Lung microvascular endothelial cell (primary cell): Measurements from ENCODE around the gene IRF8. TPM values are rescaled to one million over a fixed set of nuclear protein-coding genes. Genes with fewer than 3 reads are reported as not detected.
"Not testable (repeated sequence)": the region's sequence is repeated elsewhere in the genome, so short reads cannot be mapped to it uniquely, and the experiment has no call there.

Experiments used
- DNase-seq, 2 donors: peaks; one replicate each; pipeline versions ENCODE4 v3.0.0 to v3.0.0-alpha.2; 2010; ENCODE audit warnings: low read depth in 2 of 2
- total RNA-seq: library from RNA; depleted of rRNA; stranded (reverse); fragments of >200 nt; gene quantifications from 2 replicates; pipeline ENCODE4 v1.2.1, GENCODE V29; 2014

The IRF8 gene
- total RNA-seq, 1 donor from 2014 or later: 34.5 TPM

- DNase-seq: no peak
Measured at GRCh38 chr16:85868495-85868894, 30.5 kb upstream of the IRF8 start.

- no peak for DNase-seq
Measured at GRCh38 chr16:85869206-85869605, 29.8 kb upstream of the IRF8 start.

- DNase-seq: no peak
Measured at GRCh38 chr16:85869785-85870558, 29.0 kb upstream of the IRF8 start.

GRCh38 chr16:85871756-85872155, 27.2 kb upstream of the IRF8 start:
- no peak for DNase-seq

GRCh38 chr16:85872734-85873133, 26.2 kb upstream of the IRF8 start:
- DNase-seq: no peak

GRCh38 chr16:85873153-85873552, 25.8 kb upstream of the IRF8 start:
- no peak for DNase-seq

- DNase-seq: not testable (repeated sequence)
Measured at GRCh38 chr16:85874031-85874430, 24.9 kb upstream of the IRF8 start.

GRCh38 chr16:85878407-85878806, 20.6 kb upstream of the IRF8 start:
- DNase-seq: no peak

GRCh38 chr16:85878875-85879274, 20.1 kb upstream of the IRF8 start:
- peak; percentile 95 for DNase-seq

GRCh38 chr16:85879549-85879948, 19.4 kb upstream of the IRF8 start:
- no peak for DNase-seq

- DNase-seq: no peak
Measured at GRCh38 chr16:85879975-85880831, 18.8 kb upstream of the IRF8 start.

- DNase-seq: no peak
Measured at GRCh38 chr16:85880861-85881260, 18.1 kb upstream of the IRF8 start.

GRCh38 chr16:85881436-85881835, 17.5 kb upstream of the IRF8 start:
- no peak for DNase-seq

GRCh38 chr16:85882181-85882810, 16.7 kb upstream of the IRF8 start:
- DNase-seq: no peak

GRCh38 chr16:85883813-85884212, 15.1 kb upstream of the IRF8 start:
- DNase-seq: no peak

- DNase-seq: no peak
Measured at GRCh38 chr16:85884808-85885463, 14.0 kb upstream of the IRF8 start.

- no peak for DNase-seq
Measured at GRCh38 chr16:85885537-85885936, 13.4 kb upstream of the IRF8 start.

GRCh38 chr16:85888405-85889331, 10.3 kb upstream of the IRF8 start:
- peak; percentile 94 to 96 for DNase-seq

- no peak for DNase-seq
Measured at GRCh38 chr16:85891033-85891775, 7.8 kb upstream of the IRF8 start.

- DNase-seq: no peak
Measured at GRCh38 chr16:85891776-85892166, 7.2 kb upstream of the IRF8 start.
